Measurements from ENCODE around the gene ZMIZ1. TPM values are rescaled to one million over a fixed set of nuclear protein-coding genes. Genes with fewer than 3 reads are reported as not detected.

ZMIZ1 gene
- total and polyA plus RNA-seq, 2 donors (not counting 1 experiment from before 2014, with no cell fraction given): 6.3 to 30.6 TPM

GRCh38 chr10:79241629-79241989 lies 172.8 kb downstream of the ZMIZ1 start:
- H2AFZ ChIP-seq (ENCODE audit: low read length): no peak overlapping the region
- H3K36me3 ChIP-seq (ENCODE audit: control insufficient read depth, insufficient read depth, low read length): peaks cover 4% of the 10 kb centered on the region
- DNase-seq (ENCODE audit: low read depth in 2 of 2): no peak
- H3K27me3 ChIP-seq (ENCODE audit: control insufficient read depth, insufficient read depth, low read length): no peaks in the 10 kb centered on the region
- peak overlapping the region; percentile 50 for H3K27ac ChIP-seq (ENCODE audit: insufficient read depth, low read length)
- no peak overlapping the region for H3K9ac ChIP-seq (ENCODE audit: insufficient read depth, low read length)
- H3K9me3 ChIP-seq (ENCODE audit: control insufficient read depth, insufficient read depth, low read depth, low read length): no peaks in the 10 kb centered on the region
- no peaks in the 10 kb centered on the region for H4K20me1 ChIP-seq (ENCODE audit: control insufficient read depth, extremely low read depth, insufficient read depth, low read length)
- peaks cover 45% of the 10 kb centered on the region for H3K4me1 ChIP-seq (ENCODE audit: control insufficient read depth, extremely low read depth, insufficient read depth, low read length)
- H3K4me3 ChIP-seq (replicated peaks in 1 of 4; ENCODE audit: control extremely low read depth in 1 of 4, insufficient read depth in 1 of 4, low read depth in 3 of 4, low read length in 4 of 4): no peak overlapping the region
- H3K79me2 ChIP-seq (ENCODE audit: control insufficient read depth, insufficient read depth, low read length): peaks cover 28% of the 10 kb centered on the region
- H3K4me2 ChIP-seq (ENCODE audit: extremely low read depth, insufficient read depth, low read length): peak overlapping the region; percentile 58
- TF ChIP-seq, protein P1, sequence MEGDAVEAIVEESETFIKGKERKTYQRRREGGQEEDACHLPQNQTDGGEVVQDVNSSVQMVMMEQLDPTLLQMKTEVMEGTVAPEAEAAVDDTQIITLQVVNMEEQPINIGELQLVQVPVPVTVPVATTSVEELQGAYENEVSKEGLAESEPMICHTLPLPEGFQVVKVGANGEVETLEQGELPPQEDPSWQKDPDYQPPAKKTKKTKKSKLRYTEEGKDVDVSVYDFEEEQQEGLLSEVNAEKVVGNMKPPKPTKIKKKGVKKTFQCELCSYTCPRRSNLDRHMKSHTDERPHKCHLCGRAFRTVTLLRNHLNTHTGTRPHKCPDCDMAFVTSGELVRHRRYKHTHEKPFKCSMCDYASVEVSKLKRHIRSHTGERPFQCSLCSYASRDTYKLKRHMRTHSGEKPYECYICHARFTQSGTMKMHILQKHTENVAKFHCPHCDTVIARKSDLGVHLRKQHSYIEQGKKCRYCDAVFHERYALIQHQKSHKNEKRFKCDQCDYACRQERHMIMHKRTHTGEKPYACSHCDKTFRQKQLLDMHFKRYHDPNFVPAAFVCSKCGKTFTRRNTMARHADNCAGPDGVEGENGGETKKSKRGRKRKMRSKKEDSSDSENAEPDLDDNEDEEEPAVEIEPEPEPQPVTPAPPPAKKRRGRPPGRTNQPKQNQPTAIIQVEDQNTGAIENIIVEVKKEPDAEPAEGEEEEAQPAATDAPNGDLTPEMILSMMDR (conservative IDR thresholded peaks at IDR 0.05 in 1 of 2, IDR thresholded peaks at IDR 0.05 in 1 of 2; ENCODE audit: low read depth in 1 of 2, low read length in 2 of 2): no peak
- no peak for TF ChIP-seq EZH2 (IDR thresholded peaks at IDR 0.05; ENCODE audit: low read length, missing control alignments)

DNA sequence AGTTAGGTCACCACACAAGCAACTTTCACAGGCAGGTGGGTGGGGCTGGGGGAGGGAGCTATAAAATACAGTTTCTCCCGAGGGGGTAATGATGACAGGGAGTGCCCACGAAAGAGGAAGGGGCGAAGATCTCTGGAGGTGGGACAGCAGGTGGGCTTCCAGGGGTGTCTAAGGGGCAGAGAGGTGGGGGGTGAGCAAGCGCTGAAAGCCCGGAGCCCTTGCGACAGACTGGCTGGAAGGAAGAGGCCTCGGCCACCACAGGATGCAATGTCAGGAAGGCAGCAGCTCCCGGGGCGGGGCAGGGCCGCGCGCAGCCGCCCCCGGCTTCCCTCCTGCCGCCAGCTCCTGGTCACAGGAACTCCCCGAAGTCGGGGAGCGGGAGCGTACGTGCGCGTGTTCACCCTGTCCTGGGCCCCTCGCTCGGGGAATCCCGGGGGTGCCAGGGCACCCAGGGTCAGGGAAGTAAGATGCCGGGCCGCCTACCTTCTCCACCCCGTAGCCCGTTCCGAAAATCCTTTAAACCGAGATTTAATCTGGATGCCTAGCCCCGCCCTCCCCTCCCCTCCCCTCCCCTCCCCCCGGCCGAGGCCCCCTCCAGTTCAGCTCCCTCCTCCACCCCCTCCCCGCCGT lies 173.3 kb downstream of the ZMIZ1 start:
- peaks cover 33% of the 10 kb centered on the region for H3K79me2 ChIP-seq (ENCODE audit: control insufficient read depth, insufficient read depth, low read length)
- H3K27me3 ChIP-seq (ENCODE audit: control insufficient read depth, insufficient read depth, low read length): no peaks in the 10 kb centered on the region
- peak overlapping the region in 3 of 4 experiments; percentile 9 to 51 (median 34) for H3K4me3 ChIP-seq (replicated peaks in 1 of 4; ENCODE audit: control extremely low read depth in 1 of 4, insufficient read depth in 1 of 4, low read depth in 3 of 4, low read length in 4 of 4)
- DNase-seq (ENCODE audit: low read depth in 2 of 2): peak; percentile 33 to 67
- peak overlapping the region; percentile 81 for H3K4me2 ChIP-seq (ENCODE audit: extremely low read depth, insufficient read depth, low read length)
- peaks cover 45% of the 10 kb centered on the region for H3K4me1 ChIP-seq (ENCODE audit: control insufficient read depth, extremely low read depth, insufficient read depth, low read length)
- H2AFZ ChIP-seq (ENCODE audit: low read length): no peak overlapping the region
- H3K9me3 ChIP-seq (ENCODE audit: control insufficient read depth, insufficient read depth, low read depth, low read length): no peaks in the 10 kb centered on the region
- no peaks in the 10 kb centered on the region for H4K20me1 ChIP-seq (ENCODE audit: control insufficient read depth, extremely low read depth, insufficient read depth, low read length)
- H3K36me3 ChIP-seq (ENCODE audit: control insufficient read depth, insufficient read depth, low read length): peaks cover 4% of the 10 kb centered on the region
- peak overlapping the region; percentile 65 for H3K9ac ChIP-seq (ENCODE audit: insufficient read depth, low read length)
- TF ChIP-seq, protein P1 (conservative IDR thresholded peaks at IDR 0.05 in 1 of 2, IDR thresholded peaks at IDR 0.05 in 1 of 2; ENCODE audit: low read depth in 1 of 2, low read length in 2 of 2): no peak
- no peak for TF ChIP-seq EZH2 (IDR thresholded peaks at IDR 0.05; ENCODE audit: low read length, missing control alignments)
- H3K27ac ChIP-seq (ENCODE audit: insufficient read depth, low read length): peak overlapping the region; percentile 50

- Histone ChIP-seq H3K4me1 (ENCODE audit: control insufficient read depth, extremely low read depth, insufficient read depth, low read length) (peaks cover 45% of the 10 kb centered on the region), H4K20me1 (ENCODE audit: control insufficient read depth, extremely low read depth, insufficient read depth, low read length) (no peaks in the 10 kb centered on the region), H3K27me3 (ENCODE audit: control insufficient read depth, insufficient read depth, low read length) (no peaks in the 10 kb centered on the region), H3K4me3 (replicated peaks in 1 of 4; ENCODE audit: control extremely low read depth in 1 of 4, insufficient read depth in 1 of 4, low read depth in 3 of 4, low read length in 4 of 4) (peak overlapping the region in 3 of 4 experiments; percentile 24 to 51 (median 34)), H2AFZ (ENCODE audit: low read length) (no peak overlapping the region), H3K4me2 (ENCODE audit: extremely low read depth, insufficient read depth, low read length) (peak overlapping the region; percentile 81), H3K36me3 (ENCODE audit: control insufficient read depth, insufficient read depth, low read length) (peaks cover 4% of the 10 kb centered on the region), H3K27ac (ENCODE audit: insufficient read depth, low read length) (peak overlapping the region; percentile 44), H3K9me3 (ENCODE audit: control insufficient read depth, insufficient read depth, low read depth, low read length) (no peaks in the 10 kb centered on the region), H3K79me2 (ENCODE audit: control insufficient read depth, insufficient read depth, low read length) (peaks cover 35% of the 10 kb centered on the region), H3K9ac (ENCODE audit: insufficient read depth, low read length) (peak overlapping the region; percentile 47)
- DNase-seq (ENCODE audit: low read depth in 2 of 2): peak; percentile 78 to 87
- TF ChIP-seq, protein P1 (conservative IDR thresholded peaks at IDR 0.05 in 1 of 2, IDR thresholded peaks at IDR 0.05 in 1 of 2; ENCODE audit: low read depth in 1 of 2, low read length in 2 of 2): no peak
- TF ChIP-seq EZH2 (IDR thresholded peaks at IDR 0.05; ENCODE audit: low read length, missing control alignments): no peak
These were observed 173.9 kb downstream of the ZMIZ1 start for GRCh38 chr10:79242620-79243152.

All from fibroblast of lung (primary cell).